HG03280 (cell line): Measurements from ENCODE around the gene PLA2G12B.
"Not testable (repeated sequence)": the region's sequence is repeated elsewhere in the genome, so short reads cannot be mapped to it uniquely, and the experiment has no call there.

Experiments
- ATAC-seq: cut with Tn5 transposase; IDR thresholded peaks from one replicate; pipeline ENCODE4 v1.9.1; 2021; ENCODE audit warnings: mild to moderate bottlenecking, moderate library complexity; ENCODE audit not compliant: unreplicated experiment

The PLA2G12B gene, protein sequence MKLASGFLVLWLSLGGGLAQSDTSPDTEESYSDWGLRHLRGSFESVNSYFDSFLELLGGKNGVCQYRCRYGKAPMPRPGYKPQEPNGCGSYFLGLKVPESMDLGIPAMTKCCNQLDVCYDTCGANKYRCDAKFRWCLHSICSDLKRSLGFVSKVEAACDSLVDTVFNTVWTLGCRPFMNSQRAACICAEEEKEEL

DNA sequence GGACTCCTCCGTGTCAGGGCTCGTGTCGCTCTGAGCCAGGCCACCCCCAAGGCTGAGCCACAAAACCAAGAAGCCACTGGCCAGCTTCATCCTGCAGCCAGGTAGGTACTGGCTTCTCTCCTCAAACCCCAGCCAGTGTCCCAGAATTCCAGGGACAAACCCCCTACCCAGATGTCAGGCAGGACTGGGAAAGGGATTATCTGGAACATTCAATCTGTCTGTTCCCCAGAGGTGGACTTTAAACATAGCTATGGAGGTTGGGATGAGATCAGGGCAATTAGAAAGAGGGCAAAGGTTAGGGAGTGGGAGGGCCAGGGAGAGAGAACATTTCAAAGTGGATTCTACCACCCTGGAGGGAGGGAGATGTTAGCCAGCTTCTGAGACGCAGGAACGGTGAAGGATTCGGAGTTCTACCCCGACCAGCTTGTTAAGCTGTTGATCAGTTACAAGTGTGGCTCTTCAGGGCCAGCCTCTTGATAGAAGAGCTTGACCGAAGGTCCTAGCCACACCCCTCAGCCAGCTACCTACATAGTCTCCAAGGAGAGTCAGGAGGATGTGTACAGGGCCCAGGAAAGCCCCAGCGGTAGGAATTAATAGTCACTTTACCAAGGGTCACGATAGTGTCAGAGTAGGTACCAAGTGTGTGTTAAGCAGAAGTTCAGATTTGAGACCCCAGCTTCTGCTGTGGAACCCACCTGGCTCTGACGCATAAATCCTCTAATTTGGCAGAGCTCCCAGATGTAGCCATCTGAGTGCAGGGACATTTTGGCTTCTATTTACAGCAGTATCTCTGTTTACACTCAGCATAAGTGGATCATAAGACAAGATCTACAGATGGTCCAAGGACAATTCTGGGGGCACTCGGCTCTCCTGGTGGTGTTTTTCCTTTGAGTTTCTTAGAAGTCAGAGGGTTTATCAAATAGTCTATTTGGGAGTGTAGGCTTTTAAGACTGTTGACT lies at the start of gene PLA2G12B:
TSS of gene PLA2G12B (minus strand) at position 211 of the 959 bp plus-strand sequence. CDS start at position 90, 121 bp downstream.
- no peak for ATAC-seq

DNA sequence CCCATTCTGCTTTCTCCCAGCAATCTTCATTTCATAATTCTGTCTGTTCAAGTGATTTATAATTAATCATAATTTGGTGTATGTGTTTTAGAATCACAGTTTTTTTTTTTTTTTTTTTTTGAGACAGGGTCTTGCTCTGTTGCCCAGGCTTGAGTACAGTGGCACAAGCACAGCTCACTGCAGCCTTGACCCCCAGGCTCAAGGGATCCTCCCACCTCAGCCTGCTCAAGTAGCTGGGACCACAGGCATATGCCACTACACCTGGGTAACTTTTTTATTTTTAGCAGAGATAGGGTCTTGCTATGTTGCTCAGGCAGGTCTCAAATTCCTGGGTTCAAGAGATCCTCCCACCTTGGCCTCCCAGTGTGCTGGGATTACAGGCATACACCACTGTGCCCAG lies 49.2 kb upstream of the PLA2G12B start:
- no peak for ATAC-seq

DNA sequence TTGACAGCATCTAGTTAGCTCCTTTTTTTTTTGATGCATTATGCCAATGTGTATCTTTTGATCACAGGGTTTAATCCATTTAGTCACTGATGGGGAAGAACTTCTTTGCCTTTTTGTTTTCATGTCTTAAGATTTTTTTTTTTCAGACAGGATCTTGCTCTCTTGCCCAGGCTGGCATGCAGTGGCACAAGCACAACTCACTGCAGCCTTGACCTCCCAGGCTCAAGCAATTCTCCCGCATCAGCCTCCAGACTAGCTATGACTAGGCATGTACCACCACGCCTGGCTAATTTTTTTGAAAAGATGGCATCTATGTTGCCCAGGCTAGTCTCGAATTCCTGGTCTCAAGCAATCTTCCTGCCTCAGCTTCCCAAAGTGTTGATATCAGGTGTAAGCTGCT lies 46.4 kb upstream of the PLA2G12B start:
- ATAC-seq = no peak

DNA sequence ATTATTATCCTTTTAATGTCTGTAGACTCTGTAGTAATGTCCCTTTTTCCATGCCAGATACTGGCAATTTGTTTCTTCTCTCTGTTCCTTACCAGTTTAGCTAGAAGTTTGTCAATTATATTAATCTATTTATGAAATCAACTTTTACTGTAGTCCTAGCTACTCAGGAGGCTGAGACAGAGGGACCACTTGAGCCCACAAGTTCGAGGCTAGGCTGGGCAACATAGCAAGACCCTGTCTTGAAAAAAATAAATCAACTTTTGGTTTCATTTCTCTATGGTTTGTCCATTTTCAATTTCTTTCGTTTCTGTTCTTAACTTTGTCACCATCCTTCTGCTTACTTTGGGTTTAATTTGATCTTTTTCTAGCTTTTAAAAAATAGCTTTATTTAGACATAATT lies 42.5 kb upstream of the PLA2G12B start:
- no peak for ATAC-seq

DNA sequence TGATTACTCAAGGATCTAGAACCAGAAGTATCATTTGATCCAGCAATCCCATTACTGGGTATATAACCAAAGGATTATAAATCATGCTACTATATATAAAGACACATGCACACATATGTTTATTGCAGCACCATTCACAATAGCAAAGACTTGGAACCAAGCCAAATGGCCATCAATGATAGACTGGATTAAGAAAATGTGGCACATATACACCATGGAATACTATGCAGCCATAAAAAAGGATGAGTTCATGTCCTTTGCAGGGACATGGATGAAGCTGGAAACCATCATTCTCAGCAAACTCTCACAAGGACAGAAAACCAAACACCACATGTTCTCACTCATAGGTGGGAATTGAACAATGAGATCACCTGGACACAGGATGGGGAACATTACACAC lies 40.9 kb upstream of the PLA2G12B start:
- not testable (repeated sequence) for ATAC-seq

DNA sequence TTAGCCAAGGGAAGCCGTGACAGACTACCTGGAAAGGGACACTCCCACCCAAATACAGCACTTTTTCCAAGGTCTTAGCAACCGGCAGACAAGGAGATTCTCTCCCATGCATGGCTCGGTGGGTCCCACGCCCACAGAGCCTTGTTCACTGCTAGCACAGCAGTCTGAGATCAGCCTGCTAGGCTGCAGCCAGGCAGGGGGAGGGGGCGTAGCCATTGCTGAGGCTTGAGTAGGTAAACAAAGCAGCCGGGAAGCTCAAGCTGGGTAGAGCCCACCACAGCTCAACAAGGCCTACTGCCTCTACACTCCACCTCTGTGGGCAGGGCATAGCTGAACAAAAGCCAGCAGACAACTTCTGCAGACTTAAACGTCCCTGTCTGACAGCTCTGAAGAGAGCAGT lies 35.2 kb upstream of the PLA2G12B start:
- not testable (repeated sequence) for ATAC-seq

DNA sequence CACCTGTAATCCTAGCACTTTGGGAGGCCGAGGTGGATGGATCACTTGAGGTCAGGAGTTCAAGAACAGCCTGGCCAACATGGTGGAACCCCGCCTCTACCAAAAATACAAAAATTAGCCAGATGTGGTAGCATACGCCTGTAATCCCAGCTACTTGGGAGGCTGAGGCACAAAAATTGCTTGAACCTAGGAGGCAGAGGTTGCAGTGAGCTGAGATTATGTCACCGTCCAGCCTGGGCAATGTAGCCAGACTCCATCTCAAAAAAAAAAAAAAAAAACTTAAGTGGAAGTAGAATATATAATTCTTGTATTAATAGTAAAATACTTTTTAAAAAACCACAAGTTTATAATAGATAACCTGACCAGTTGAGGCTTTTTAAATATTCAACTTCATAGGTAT lies 30.0 kb upstream of the PLA2G12B start:
- ATAC-seq = not testable (repeated sequence)

DNA sequence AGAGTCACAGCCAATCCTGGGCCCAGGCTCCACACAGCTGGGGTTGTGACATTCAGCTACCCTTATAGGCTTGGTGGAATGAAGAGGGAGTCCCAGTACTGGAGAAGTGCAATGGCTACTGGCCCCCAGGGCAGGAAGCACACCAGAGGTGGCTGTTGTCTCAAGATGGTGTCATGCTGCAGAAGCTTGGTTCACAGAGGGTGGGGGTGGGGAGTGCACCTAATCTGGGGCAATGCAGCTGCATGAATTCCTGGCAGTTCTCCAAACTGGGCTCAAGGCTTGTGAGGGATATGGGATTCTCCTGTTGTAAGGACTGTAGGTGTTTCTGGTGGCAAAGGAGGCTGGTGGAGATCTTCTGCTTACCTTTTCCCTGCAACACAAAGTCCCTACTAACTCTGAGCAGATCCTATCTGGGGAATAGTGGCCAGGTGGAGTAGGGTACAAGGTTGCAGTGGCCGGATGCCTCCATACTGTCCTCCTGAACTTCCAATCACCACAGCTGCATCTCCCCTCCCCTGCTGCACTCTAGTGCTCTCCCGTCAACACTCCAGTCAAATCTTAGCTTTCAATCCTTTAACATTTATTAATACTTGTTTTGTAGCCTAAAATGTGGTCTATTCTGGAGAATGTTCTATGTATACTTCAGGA lies 27.4 kb upstream of the PLA2G12B start:
- no peak for ATAC-seq

DNA sequence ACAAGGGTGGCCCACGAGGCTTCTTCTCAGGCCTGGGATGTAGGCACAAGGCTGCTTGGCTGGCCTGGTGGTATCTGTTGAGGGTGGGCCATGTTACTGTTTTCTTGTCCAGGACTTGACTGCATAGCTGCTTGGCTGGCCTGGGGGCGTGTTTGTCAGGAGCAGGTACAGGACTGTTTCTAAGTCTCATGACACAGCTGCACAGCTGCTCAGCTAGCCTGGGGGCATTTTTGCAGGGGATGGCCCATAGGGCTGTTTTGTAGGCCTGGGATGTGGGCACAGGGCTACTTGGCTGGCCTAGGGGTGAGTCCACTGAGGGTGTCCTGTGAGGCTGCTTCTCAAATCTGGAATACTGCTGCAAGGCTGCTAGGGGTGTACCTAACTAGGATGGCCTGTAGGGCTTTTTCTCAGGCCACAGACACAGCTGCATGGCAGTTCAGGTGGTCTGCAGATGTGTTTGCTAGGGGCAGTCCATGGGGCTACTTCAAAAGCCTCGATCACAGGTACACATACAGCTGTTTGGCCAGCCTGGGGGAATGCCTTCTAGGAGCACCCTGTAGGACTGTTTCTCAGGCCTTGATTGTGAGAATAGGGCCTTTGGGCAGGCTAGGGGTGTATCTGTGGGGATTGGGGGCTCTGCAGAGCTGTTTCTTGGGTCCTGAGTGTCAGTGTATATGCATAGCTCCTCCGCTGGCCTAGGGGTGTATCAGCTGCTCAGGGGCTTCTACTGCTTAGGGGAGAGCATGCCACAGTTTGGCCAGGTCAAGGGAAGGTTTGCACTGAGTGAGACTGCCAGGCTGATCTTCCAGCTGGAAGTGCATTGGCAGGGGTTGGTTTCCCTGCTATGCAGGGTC lies 26.6 kb upstream of the PLA2G12B start:
- no peak for ATAC-seq

DNA sequence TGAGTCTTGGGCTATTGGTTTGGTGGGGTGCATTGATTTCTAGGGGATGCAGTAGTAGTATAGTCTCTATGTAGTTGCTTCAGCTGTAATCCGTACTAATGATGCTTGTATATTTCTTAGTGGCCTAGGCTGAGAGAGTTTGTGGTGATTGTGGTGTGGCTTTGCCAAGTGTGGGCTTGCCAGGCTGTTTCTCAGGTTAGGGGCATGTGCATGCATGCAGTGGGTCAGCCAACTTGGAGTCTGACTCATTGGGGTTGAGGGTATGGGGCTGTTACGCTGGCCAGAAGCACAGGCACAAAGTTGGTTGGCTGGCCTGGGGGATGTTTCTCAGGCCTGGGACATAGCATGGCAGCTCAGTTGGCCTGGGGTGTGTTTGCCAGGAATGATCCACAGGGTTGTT lies 25.7 kb upstream of the PLA2G12B start:
- no peak for ATAC-seq

DNA sequence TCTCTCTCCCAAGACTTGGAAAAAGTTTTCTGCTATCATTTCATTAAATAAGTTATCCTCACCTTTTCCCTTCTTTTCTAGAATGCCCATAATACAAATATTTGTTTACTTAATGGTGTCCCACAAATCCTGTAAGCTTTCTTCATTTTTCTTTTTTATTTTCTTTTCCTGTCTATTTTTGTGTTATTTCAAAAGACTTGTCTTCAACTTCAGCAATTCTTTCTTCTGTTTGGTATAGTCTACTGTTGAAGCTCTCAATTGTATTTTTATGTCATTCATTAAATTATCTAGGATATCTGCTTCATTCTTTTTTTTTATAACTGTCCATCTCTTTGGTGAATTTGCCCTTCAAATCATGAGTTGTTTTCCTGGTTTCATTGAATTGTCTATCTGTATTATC lies 25.1 kb upstream of the PLA2G12B start:
- no peak for ATAC-seq

DNA sequence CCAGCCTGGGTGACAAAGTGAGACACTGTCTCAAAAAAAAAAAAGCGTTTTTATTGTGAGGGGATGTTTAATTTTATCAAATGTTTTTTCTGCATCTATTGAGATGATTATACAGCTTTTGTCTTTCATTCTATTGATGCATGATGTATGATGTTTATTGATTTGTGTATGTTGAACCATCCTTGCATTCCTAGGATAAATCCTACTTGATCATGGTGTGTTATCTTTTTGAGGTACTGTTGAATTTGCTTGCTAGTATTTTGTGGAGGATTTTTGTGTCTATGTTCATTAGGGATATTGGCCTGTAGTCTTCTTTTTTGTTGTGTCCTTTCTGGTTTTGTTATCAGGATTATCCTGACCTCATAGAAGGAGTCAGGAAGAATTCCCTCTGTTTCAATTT lies 22.3 kb upstream of the PLA2G12B start:
- ATAC-seq = no peak

DNA sequence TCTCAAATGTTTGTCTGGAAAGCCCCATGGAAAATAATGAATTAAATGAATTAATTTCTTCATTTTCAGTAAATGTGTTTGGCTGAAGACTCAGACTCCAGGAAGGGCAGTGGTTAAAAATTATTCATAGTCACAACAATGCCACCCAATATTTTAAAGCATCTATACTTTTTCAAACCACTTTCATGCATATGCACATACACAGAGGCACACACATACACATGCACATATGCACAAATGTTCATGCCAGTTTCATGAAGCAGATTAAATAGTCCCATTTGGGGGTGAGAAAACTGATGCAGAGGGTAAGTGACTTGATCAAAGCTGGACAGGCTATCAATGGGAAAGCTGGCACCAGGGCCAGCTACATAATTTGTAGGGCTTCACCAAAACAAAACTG lies 1.4 kb upstream of the PLA2G12B start:
- no peak for ATAC-seq

DNA sequence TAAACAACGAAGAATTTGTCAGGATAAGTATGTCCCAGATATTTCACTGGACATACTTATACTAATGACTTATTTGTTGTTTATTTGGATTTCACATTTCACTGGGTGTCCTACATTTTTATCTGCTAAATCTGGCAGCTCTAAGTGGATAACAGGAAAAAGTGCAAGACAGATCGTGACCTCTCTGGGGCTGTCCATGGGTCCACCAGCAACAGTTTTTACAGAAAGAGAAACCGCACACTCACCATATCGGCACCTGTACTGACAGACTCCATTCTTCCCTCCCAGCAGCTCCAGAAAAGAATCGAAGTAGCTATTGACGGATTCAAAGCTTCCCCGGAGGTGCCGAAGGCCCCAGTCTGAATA lies 393 bp downstream of the PLA2G12B start:
- ATAC-seq = no peak

DNA sequence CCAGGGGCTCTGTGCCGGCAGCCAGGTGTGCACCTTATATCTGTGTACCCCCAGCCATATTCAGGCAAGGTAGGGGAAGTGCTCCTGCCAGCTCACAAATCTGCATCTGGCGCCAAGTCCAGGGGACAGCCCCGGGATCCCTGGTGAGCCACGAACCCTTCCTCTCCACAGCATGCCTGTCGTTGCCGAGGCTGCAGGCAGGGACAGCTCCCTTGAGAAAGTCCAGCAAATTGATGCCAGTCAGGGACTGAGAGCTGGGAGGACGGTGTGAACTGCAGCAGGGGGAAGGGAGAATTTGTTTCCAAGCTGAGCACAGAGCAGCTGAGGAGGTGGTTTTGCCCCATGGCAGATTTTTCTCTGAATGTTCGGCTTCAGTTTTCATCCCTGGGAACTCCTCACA lies 919 bp downstream of the PLA2G12B start:
- no peak for ATAC-seq

DNA sequence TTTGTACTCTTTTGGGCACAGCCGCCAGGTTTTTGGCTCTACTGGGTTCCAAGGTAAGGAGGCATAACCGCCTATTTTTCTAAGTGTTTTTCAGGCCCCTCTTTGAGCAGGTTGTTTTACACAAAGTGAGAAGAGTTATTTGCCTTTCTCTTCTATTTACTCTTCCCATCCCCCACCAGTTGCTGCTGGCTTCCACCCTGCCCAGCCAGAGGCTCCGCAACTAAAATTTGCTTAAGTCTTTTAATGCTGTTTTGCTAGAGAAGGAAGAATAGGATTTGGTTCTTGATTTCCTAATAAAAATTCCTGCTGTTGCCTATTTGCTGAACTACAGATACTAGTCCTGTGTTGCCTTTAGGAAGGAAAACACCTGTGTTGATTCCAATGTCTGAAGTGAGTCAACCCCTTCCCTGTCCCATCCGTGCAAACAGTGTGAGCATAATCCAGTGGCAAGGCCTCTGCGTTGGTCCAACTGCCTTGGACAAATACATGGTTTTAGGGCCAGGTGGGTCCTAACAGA lies 1.9 kb downstream of the PLA2G12B start:
- ATAC-seq = no peak

DNA sequence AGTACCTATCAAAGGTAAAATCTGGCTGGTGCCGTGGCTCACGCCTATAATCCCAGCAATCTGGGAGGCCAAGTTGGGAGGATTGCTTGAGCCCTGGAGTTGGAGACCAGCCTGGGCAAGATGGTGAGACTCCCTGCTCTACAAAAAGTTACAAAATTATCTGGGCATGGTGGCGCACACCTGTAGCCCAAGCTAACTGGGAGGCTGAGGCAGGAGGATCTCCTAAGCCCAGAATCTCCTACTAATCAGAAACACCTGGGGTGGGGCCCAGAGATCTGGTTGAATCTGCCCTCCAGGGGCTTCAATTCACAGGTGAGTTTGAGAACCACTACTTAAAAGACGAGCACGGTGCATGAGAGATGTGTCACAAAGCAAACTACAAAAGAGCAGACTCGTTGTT lies 2.4 kb downstream of the PLA2G12B start:
- no peak for ATAC-seq

DNA sequence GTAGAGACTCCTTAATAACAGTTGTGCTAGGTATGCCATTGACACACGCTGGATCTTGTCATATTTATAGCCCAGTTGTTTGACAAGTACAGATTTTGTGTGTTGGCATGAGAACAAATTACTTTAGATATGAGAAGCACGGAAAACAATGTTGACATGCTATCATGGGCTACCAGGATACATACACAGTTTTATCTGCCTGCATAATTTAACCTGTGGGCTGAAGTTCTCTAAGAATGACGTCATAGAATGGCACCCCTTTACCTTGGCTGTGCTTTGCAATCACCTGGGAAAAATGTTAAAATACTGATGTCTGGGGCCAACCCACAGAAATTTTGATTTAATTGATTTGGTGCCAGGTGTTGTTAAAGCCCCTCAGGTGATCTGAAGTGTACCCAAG lies 2.8 kb downstream of the PLA2G12B start:
- no peak for ATAC-seq

DNA sequence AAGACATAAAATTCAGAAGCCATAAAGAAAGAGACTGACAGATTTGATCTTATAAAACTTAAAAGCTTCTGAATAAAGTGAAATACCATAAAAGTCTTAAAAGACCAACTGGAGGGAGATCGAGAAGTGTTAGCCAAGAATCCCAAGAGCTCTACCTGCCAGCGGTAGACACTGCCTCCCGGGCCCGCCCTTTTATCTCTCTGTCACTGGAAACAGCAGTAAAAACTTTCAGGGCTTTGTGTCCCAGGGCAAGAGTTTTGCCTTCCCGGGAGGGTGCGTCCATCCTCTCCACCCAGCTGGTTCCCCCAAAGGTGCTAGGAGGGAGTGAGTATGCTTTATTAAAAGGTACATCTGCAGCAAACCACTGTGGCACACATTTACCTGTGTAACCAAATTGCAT lies 5.8 kb downstream of the PLA2G12B start:
- ATAC-seq = no peak

DNA sequence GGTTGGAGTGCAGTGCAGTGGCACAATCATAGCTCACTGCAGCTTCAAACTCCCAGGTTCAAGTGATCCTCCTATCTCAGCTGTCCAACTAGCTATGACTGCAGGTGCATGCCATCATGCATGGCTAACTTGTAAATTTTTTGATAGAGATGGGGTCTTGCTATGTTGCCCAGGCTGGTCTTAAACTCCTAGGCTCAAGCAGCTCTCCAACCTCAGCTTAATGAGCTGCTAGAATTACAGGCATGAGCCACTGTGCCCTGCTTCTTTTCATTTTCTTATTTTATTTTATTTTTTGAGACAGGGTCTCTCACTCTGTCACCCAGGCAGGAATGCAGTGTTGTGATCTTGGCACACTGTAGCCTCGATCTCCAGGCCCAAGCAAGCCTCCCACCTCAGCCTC lies 7.6 kb downstream of the PLA2G12B start:
- ATAC-seq = no peak
